ENCODE data around the gene BTBD9.

BTBD9 gene

DNA sequence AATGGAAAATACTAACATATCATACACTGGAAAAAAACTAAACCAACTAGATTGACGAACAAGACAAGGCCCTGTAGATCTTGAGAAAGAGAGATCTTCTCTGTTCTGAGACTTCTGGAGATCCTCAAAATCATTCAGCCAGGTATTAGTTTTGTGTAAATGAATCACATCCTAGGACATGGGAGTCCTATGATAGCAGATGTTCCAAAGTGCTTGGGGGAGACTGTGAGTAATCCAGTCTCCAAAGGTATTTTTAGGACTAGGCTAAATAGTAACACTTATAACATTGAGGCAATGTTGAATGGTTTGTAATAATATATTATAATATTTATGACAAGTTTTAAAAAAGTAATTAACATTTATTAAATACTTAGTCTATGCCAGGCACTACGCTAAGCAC, 275.0 kb downstream of the BTBD9 start:
- no peak for DNase-seq
- H3K27me3 ChIP-seq (ENCODE audit: insufficient read depth, low read length, poor library complexity), result no peaks in the 10 kb centered on the region
- ATAC-seq (ENCODE audit: insufficient read depth, low read depth), result no peak
- no peaks in the 10 kb centered on the region for H3K79me2 ChIP-seq (ENCODE audit: insufficient read depth, low read length)
- no peak overlapping the region for H2AFZ ChIP-seq (ENCODE audit: low read depth, low read length)
- no peaks in the 10 kb centered on the region for H3K9me3 ChIP-seq (ENCODE audit: insufficient read depth, low read length, severe bottlenecking)
- no peak overlapping the region for H3K9ac ChIP-seq (ENCODE audit: low read depth, low read length)
- H3K27ac ChIP-seq (ENCODE audit: low read length), result no peak overlapping the region
- H4K20me1 ChIP-seq (ENCODE audit: insufficient read depth, low read length), result no peaks in the 10 kb centered on the region
- H3K4me2 ChIP-seq (ENCODE audit: insufficient read depth, low read length), result no peak overlapping the region
- no peak for TF ChIP-seq EZH2 (IDR thresholded peaks at IDR 0.05; ENCODE audit: borderline replicate concordance, low read depth, low read length, severe bottlenecking)
- no peak for TF ChIP-seq CTCF (IDR thresholded peaks at IDR 0.05; ENCODE audit: borderline replicate concordance, extremely low read depth, low read length, poor library complexity, severe bottlenecking)
- H3K4me3 ChIP-seq (ENCODE audit: low read depth in 1 of 2, low read length in 2 of 2), result no peak overlapping the region
- H3K36me3 ChIP-seq (ENCODE audit: insufficient read depth, low read length), result no peaks in the 10 kb centered on the region
- H3K4me1 ChIP-seq (ENCODE audit: insufficient read depth, low read length), result no peaks in the 10 kb centered on the region

- Histone ChIP-seq H4K20me1 (ENCODE audit: insufficient read depth, low read length) (no peaks in the 10 kb centered on the region), H3K27me3 (ENCODE audit: insufficient read depth, low read length, poor library complexity) (no peaks in the 10 kb centered on the region), H3K9ac (ENCODE audit: low read depth, low read length) (no peak overlapping the region), H3K36me3 (ENCODE audit: insufficient read depth, low read length) (no peaks in the 10 kb centered on the region), H3K79me2 (ENCODE audit: insufficient read depth, low read length) (no peaks in the 10 kb centered on the region), H3K4me3 (ENCODE audit: low read depth in 1 of 2, low read length in 2 of 2) (no peak overlapping the region), H3K27ac (ENCODE audit: low read length) (no peak overlapping the region), H2AFZ (ENCODE audit: low read depth, low read length) (no peak overlapping the region), H3K4me1 (ENCODE audit: insufficient read depth, low read length) (no peaks in the 10 kb centered on the region), H3K9me3 (ENCODE audit: insufficient read depth, low read length, severe bottlenecking) (no peaks in the 10 kb centered on the region), H3K4me2 (ENCODE audit: insufficient read depth, low read length) (no peak overlapping the region)
- DNase-seq (no peak), ATAC-seq (ENCODE audit: insufficient read depth, low read depth) (no peak)
- TF ChIP-seq CTCF (IDR thresholded peaks at IDR 0.05; ENCODE audit: borderline replicate concordance, extremely low read depth, low read length, poor library complexity, severe bottlenecking) (no peak), EZH2 (IDR thresholded peaks at IDR 0.05; ENCODE audit: borderline replicate concordance, low read depth, low read length, severe bottlenecking) (no peak)
These were observed 275.6 kb downstream of the BTBD9 start for GRCh38 chr6:38364127-38364526.

GRCh38 chr6:38355519-38355918, 284.2 kb downstream of the BTBD9 start:
- Histone ChIP-seq H3K4me3 (ENCODE audit: low read depth in 1 of 2, low read length in 2 of 2) (no peak overlapping the region), H4K20me1 (ENCODE audit: insufficient read depth, low read length) (no peaks in the 10 kb centered on the region), H3K36me3 (ENCODE audit: insufficient read depth, low read length) (no peaks in the 10 kb centered on the region), H3K4me1 (ENCODE audit: insufficient read depth, low read length) (no peaks in the 10 kb centered on the region), H3K79me2 (ENCODE audit: insufficient read depth, low read length) (no peaks in the 10 kb centered on the region), H2AFZ (ENCODE audit: low read depth, low read length) (no peak overlapping the region), H3K9ac (ENCODE audit: low read depth, low read length) (no peak overlapping the region), H3K4me2 (ENCODE audit: insufficient read depth, low read length) (no peak overlapping the region), H3K27ac (ENCODE audit: low read length) (no peak overlapping the region), H3K9me3 (ENCODE audit: insufficient read depth, low read length, severe bottlenecking) (no peaks in the 10 kb centered on the region), H3K27me3 (ENCODE audit: insufficient read depth, low read length, poor library complexity) (no peaks in the 10 kb centered on the region)
- DNase-seq (no peak), ATAC-seq (ENCODE audit: insufficient read depth, low read depth) (no peak)
- TF ChIP-seq CTCF (IDR thresholded peaks at IDR 0.05; ENCODE audit: borderline replicate concordance, extremely low read depth, low read length, poor library complexity, severe bottlenecking) (no peak), EZH2 (IDR thresholded peaks at IDR 0.05; ENCODE audit: borderline replicate concordance, low read depth, low read length, severe bottlenecking) (no peak)

GRCh38 chr6:38354905-38355304, 284.8 kb downstream of the BTBD9 start:
- no peak; the same call in 2 of the 3 replicates for ATAC-seq (ENCODE audit: insufficient read depth, low read depth)

More at GRCh38 chr6:38354905-38355304, 284.8 kb downstream of the BTBD9 start:
- no peak overlapping the region for H2AFZ ChIP-seq (ENCODE audit: low read depth, low read length)
- H3K27ac ChIP-seq (ENCODE audit: low read length), result no peak overlapping the region
- no peaks in the 10 kb centered on the region for H3K36me3 ChIP-seq (ENCODE audit: insufficient read depth, low read length)
- H3K9ac ChIP-seq (ENCODE audit: low read depth, low read length), result no peak overlapping the region
- H3K4me2 ChIP-seq (ENCODE audit: insufficient read depth, low read length), result no peak overlapping the region
- no peaks in the 10 kb centered on the region for H3K9me3 ChIP-seq (ENCODE audit: insufficient read depth, low read length, severe bottlenecking)
- no peaks in the 10 kb centered on the region for H3K4me1 ChIP-seq (ENCODE audit: insufficient read depth, low read length)
- H3K79me2 ChIP-seq (ENCODE audit: insufficient read depth, low read length), result no peaks in the 10 kb centered on the region
- no peaks in the 10 kb centered on the region for H4K20me1 ChIP-seq (ENCODE audit: insufficient read depth, low read length)
- DNase-seq, result no peak
- H3K4me3 ChIP-seq (ENCODE audit: low read depth in 1 of 2, low read length in 2 of 2), result no peak overlapping the region
- TF ChIP-seq EZH2 (IDR thresholded peaks at IDR 0.05; ENCODE audit: borderline replicate concordance, low read depth, low read length, severe bottlenecking), result no peak
- TF ChIP-seq CTCF (IDR thresholded peaks at IDR 0.05; ENCODE audit: borderline replicate concordance, extremely low read depth, low read length, poor library complexity, severe bottlenecking), result no peak
- H3K27me3 ChIP-seq (ENCODE audit: insufficient read depth, low read length, poor library complexity), result no peaks in the 10 kb centered on the region

Measured in DND-41 (cell line).